GM12891 (cell line): ENCODE data around the gene COL10A1.
A peak's percentile ranks its signal among the peaks of the same experiment; 100 is the strongest.

Experiments
- DNase-seq: peaks from one replicate; pipeline ENCODE4 v3.0.0; 2011; ENCODE audit warnings: low spot score; ENCODE audit not compliant: insufficient read length
- FAIRE-seq: peaks from 2 replicates; lab custom pipeline; 2011; peaks lifted over from hg19 to GRCh38; lab: Jason Lieb, UNC
- PAX5 ChIP-seq: IDR thresholded peaks from 2 replicates; pipeline ENCODE4 v1.6.1; 2011; ENCODE audit warnings: low read length, moderate library complexity, mild to moderate bottlenecking; ENCODE audit not compliant: insufficient read depth, severe bottlenecking
- POLR2A ChIP-seq: IDR thresholded peaks from 2 replicates; pipeline ENCODE4 v1.6.1; 2011; ENCODE audit warnings: low read depth, low read length, control low read depth
- POLR2AphosphoS5 ChIP-seq: IDR thresholded peaks from 2 replicates; pipeline ENCODE4 v1.6.1; 2011; ENCODE audit warnings: low read depth, low read length, control low read depth
- POU2F2 ChIP-seq: IDR thresholded peaks from 2 replicates; pipeline ENCODE4 v1.6.1; 2011; ENCODE audit warnings: low read depth, mild to moderate bottlenecking, control low read depth, low read length, moderate library complexity
- SPI1 ChIP-seq: IDR thresholded peaks from 2 replicates; pipeline ENCODE4 v1.6.1; 2011; ENCODE audit warnings: low read depth, low read length, control low read depth
- TAF1 ChIP-seq: IDR thresholded peaks from 2 replicates; pipeline ENCODE4 v1.6.1; 2011; ENCODE audit warnings: low read depth, low read length, control low read depth

Gene COL10A1

DNA sequence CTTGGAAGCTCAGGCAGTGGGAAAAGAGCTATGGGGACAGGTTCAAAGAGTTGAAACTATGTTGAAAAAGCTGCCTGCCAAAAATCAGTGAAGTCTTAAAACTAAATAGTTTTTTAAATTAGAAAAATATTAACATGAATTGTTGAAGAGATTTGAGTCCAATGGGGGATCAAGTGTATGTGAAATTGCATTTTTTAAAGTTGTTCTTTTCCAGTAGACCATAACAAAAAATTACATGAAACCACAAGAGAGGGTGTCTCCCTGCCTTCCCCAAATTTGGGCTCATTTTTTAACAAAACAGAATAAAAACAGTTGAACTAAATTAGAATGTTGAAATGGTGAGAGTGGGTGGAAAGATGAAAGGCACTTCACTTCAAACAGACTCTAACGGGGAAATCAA is 31.5 kb upstream of the COL10A1 start:
- DNase-seq (no peak), FAIRE-seq (no peak)
- TF ChIP-seq PAX5 (no peak), POU2F2 (no peak), POLR2AphosphoS5 (no peak), TAF1 (no peak), POLR2A (no peak), SPI1 (no peak)

DNA sequence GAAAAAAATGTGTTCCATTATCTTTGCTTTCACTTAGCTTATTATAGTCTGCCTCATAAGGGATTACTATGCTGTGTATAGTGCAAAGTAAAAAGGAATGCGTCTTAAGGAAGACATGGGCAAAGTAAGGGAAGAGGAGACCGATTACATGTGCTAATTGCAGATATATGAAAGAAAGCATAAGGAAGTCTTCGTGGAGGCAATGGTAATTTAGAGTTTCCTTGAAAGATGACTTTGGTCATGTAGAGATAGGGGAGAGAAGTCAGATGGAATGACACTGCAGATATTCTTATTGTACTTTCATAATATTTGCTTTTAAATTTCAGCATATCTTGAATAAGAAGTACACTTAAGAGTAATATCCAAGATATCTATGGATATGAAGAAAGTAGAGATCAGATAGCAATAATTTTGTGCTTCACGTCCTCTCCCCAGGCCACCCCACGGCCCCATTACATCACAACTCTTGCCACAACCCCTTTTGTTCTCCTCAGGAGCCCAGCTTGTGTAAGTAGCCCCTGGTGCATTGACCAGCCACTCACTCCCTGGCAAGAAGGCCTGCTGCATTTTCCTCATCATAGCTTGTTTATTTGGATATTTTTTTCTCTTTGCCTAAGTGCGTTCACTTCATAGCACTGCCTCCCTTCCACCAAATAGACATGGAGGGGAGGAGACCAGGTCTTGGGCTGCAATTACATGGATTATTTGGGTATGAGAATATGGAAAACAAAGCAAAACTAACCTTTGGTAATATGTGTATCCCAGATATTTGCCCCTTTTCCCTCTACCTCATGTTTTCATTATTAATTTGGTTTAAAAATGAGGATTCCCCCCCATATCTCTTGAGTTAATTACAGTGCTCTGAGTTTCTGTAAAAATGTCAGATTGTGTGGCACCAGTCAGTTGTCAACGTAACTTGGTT is 30.7 kb upstream of the COL10A1 start:
- FAIRE-seq: no peak
- TF ChIP-seq POU2F2 (no peak), SPI1 (no peak), POLR2A (no peak), PAX5 (no peak), TAF1 (no peak), POLR2AphosphoS5 (no peak)
- no peak for DNase-seq

DNA sequence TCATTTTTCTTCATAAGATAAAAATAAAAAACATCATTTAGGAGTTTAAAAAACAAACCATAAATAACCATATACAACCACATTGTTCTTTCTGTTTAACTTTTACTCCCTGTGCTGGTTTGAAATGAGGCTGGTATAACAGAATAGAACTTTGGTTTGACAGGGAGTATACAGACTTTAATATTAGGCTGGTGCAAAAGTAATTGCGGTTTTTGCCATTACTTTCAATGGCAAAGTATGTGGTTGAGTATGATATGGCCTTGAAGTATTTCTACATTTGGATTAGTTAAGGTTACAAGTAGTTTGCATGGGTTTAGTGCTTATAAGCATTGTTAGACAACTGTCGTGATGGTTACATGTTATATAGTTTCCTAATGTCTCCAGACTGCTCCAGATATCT is 29.0 kb upstream of the COL10A1 start:
- FAIRE-seq (peak; percentile 13), DNase-seq (no peak)
- TF ChIP-seq POLR2A: no peak
- TF ChIP-seq TAF1: no peak
- no peak for TF ChIP-seq SPI1
- TF ChIP-seq POU2F2: no peak
- no peak for TF ChIP-seq POLR2AphosphoS5
- TF ChIP-seq PAX5: no peak

DNA sequence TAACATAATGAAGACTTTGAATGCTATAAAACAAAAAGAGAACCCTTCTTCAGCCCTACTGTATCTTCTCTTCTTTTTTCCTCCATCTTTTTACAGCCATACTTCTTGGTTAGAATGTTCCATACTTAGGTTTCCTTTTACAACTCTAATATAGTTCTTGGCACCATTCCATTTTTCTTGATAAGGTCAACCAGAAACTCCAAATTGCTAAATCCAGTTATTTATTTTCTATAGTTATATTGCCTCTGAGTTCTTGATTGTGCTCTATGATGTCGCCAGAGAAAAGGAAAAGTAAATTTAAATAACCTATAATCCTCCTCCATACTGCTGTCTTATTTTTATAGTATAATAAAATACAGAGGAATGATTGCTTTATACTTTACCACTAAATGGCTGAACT is 26.7 kb upstream of the COL10A1 start:
- DNase-seq (no peak), FAIRE-seq (no peak)
- no peak for TF ChIP-seq POLR2A

DNA sequence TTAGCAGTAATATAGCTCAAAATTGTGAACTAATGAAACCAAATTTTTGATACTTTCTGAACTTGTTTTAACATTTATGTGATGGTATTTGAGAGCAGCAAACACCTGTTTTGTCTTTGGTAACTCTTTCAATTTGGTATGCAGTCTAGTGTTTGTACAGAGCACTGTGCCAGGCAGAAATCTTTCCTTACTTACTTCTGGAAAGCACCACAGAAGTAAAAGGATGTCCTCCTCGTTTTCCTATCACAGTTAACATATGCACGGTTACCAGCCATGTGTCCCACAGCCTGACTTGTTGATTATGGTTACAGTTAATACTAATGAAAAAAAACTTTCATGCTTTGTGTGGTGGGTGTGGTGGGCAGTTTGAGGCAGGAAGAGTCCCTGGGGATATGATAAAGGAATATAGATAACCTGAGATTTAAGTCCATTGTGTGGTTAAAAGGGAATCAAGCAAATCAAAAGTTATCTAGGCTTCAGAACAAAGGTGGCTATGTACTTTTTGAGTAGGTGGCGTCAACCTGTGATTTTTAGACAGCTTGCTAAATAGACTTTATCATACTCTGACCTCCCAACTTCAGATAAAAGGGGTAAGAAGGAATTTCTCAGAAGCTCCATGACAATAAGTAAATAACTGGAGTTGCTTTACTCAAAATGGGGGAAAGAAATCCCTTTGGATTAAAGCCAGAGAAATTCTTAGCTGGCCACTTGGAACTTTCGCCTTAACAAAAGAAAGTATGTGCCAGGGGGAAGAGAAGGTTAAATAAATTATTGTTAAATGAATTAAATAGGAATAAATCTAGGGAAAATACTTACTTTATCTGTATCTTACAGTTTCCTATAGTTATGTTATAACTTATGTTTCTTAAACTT is 20.1 kb upstream of the COL10A1 start:
- DNase-seq: no peak
- no peak for FAIRE-seq
- TF ChIP-seq POLR2AphosphoS5 (no peak), PAX5 (no peak), POLR2A (no peak), SPI1 (no peak), TAF1 (no peak), POU2F2 (no peak)

DNA sequence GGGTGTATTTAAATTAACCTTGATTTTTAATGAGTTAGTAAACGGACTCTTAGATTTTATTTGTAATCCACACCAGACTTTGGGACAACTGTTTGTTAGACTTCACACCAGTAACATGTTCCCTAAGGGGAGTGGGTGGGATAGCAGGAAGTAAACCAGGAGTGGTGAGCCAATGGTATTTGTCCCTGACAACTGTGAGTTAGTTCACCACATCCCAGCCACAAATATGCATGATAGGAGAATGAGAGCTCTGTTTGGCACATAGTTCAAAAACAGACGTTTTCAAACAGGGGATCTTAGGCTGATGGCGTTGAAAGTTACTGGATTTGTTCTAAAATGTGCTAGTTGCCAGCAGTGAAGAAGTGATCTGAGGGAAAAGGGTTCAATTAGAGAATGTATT is 18.7 kb upstream of the COL10A1 start:
- no peak for DNase-seq
- TF ChIP-seq POLR2AphosphoS5: no peak
- TF ChIP-seq POU2F2: no peak
- no peak for TF ChIP-seq TAF1
- no peak for TF ChIP-seq SPI1
- no peak for TF ChIP-seq PAX5
- no peak for TF ChIP-seq POLR2A
- no peak for FAIRE-seq

DNA sequence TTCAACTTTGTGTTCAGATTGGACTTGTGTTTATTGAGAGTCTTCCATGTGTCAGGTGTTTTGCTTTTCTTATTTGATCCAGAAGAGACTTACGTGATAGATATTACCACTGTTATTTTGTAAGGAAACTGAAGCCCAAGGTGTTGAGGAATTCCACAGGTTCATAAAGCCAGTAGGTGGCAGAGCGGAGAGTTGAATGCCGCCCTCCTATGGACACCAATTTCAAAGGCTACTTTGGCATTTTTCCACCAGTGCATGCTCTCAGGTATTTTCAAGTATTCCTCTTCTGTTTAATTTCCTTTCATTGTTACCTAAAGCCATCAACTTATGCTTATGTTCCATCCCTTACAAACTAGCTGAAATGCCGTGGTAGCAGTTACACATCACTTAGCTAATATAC is 14.0 kb upstream of the COL10A1 start:
- DNase-seq: no peak
- FAIRE-seq: no peak
- TF ChIP-seq POLR2A (no peak), SPI1 (no peak), PAX5 (no peak), POLR2AphosphoS5 (no peak), POU2F2 (no peak), TAF1 (no peak)

DNA sequence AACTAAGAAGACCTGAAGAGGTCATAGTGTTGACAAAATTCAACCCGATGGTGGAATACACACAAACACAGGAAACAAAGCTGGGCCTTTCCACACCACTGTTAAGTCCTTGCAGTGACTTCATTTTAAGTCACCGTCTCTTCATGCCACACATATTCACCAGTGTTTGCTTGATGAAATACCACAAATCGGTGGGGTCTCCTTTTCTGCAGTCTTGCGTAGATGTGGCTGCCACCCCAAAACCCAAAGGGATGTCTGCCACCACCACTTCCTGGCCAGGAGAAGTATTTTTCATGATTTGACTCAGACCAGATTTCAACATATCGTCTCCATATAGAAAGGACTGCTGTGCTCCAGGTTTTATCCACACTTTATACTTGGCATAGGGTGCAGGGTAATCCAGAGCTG is 11.0 kb upstream of the COL10A1 start:
- FAIRE-seq (peak; percentile 5), DNase-seq (no peak)
- no peak for TF ChIP-seq POLR2A
- no peak for TF ChIP-seq TAF1
- no peak for TF ChIP-seq PAX5
- TF ChIP-seq SPI1: no peak
- TF ChIP-seq POLR2AphosphoS5: no peak
- TF ChIP-seq POU2F2: no peak

DNA sequence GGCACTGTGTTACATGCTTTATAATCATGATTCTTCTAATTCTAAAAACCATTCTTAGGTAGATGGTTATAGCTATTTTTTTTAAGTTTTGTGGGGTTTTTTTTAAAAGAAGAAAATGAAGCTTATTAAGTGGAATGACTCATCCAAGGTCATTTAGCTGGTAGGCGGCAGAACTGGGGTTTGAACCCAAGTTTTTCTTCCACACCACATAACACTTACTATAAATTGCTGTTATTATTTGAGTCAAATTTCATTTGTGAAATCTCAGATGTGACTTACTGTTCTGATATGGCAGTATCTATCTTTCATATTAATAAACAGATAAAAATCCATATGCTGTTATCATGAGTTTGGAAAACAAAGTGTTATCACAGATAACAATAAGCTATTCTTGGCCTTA is 10.4 kb upstream of the COL10A1 start:
- FAIRE-seq: no peak
- DNase-seq: no peak
- TF ChIP-seq POLR2A (no peak), PAX5 (no peak), TAF1 (no peak)
